Panc1 (cell line): ENCODE results near the gene FIGN. TPM values are rescaled to one million over a fixed set of nuclear protein-coding genes. Genes with fewer than 3 reads are reported as not detected.

ENCODE experiments used
- ATAC-seq: fragments of 200-7000 bp; cut with Tn5 transposase; 2 replicates; pipeline ENCODE4 v1.9.1; 2020; ENCODE audit warnings: mild to moderate bottlenecking, moderate library complexity
- BruUV-seq: library from RNA; stranded (reverse); fragments of 400-500 nt; replicated peaks from 2 replicates; lab custom pipeline; 2021; lab: Mats Ljungman, UMichigan
- CTCF ChIA-PET: fragments of 300-600 bp; sonication (Branson Sonifier 250); formaldehyde crosslinking; loops from one replicate; lab custom pipeline; 2022; ENCODE audit warnings: antibody characterized with exemption; lab: Charles Lee
- POLR2A ChIA-PET: fragments of 300-600 bp; sonication (Branson Sonifier 250); formaldehyde crosslinking; loops from one replicate; lab custom pipeline; 2022; ENCODE audit warnings: antibody characterized with exemption; lab: Charles Lee
- DNase-seq: peaks from one replicate; pipeline ENCODE4 v3.0.0-alpha.2; 2010; ENCODE audit warnings: low read depth, low spot score
- H3K27ac ChIP-seq: 2 replicates; pipeline ENCODE4 v1.5.1; 2011; ENCODE audit warnings: mild to moderate bottlenecking, low read length, inconsistent platforms
- H3K27me3 ChIP-seq: fragments of 200-500 bp; sonication (Bioruptor generic); 2 replicates; pipeline ENCODE4 v1.6.0; 2014; ENCODE audit warnings: low read length, inconsistent platforms; ENCODE audit not compliant: control insufficient read depth, insufficient read depth
- H3K36me3 ChIP-seq: fragments of 200-500 bp; sonication (Bioruptor generic); 2 replicates; pipeline ENCODE4 v1.5.1; 2014; ENCODE audit warnings: inconsistent platforms, mild to moderate bottlenecking, low read length, moderate library complexity; ENCODE audit not compliant: control insufficient read depth, insufficient read depth
- H3K4me1 ChIP-seq: 2 replicates; pipeline ENCODE4 v1.5.1; 2011; ENCODE audit warnings: inconsistent platforms, mild to moderate bottlenecking, low read length, moderate library complexity; ENCODE audit not compliant: control insufficient read depth, insufficient read depth
- H3K4me3 ChIP-seq, 2 experiments: 2 replicates each; pipeline ENCODE4 v1.5.1; 2011 to 2012; ENCODE audit warnings: low read depth in 2 of 2, low read length in 2 of 2, mild to moderate bottlenecking in 2 of 2, inconsistent platforms in 1 of 2, moderate library complexity in 1 of 2
- H3K9me3 ChIP-seq: fragments of 200-500 bp; sonication (Bioruptor generic); 2 replicates; pipeline ENCODE4 v1.5.1; 2014; ENCODE audit warnings: low read depth, mild to moderate bottlenecking, inconsistent platforms, low read length, moderate library complexity; ENCODE audit not compliant: control insufficient read depth, insufficient read depth
- POLR2AphosphoS5 ChIP-seq: IDR thresholded peaks from 2 replicates; pipeline ENCODE4 v1.6.1; 2012; ENCODE audit warnings: mild to moderate bottlenecking, low read depth, low read length, moderate library complexity
- SIN3A ChIP-seq: IDR thresholded peaks from 2 replicates; pipeline ENCODE4 v1.6.1; 2012; ENCODE audit warnings: low read depth, mild to moderate bottlenecking, low read length, moderate library complexity, borderline replicate concordance; ENCODE audit not compliant: insufficient read depth
- TCF7L2 ChIP-seq: IDR thresholded peaks from 2 replicates; pipeline ENCODE4 v1.6.1; 2011; ENCODE audit warnings: mild to moderate bottlenecking, low read depth, low read length, inconsistent platforms
- in situ Hi-C: cut with HindIII; loops from 2 replicates; pipeline ENCODE4 v1.10.0; 2016; ENCODE audit warnings: low sequenced_read_pairs, low pct_unique_long_range_greater_than_20kb
- intact Hi-C: fragments of 100-400 bp; cut with micrococcal nuclease; formaldehyde crosslinking; loops from one replicate; pipeline ENCODE4 v1.10.0; 2022; ENCODE audit not compliant: unreplicated experiment
- total RNA-seq: library from RNA; stranded (reverse); gene quantifications from one replicate; pipeline ENCODE4 v1.2.1, GENCODE V29; 2021; ENCODE audit not compliant: unreplicated experiment
- TF ChIP-seq, protein P1 (sequence below), 2 experiments: IDR thresholded peaks; 2 replicates each; pipeline ENCODE4 v1.6.1; 2011 to 2012; ENCODE audit warnings: low read depth in 2 of 2, control low read depth in 1 of 2, low read length in 1 of 2, mild to moderate bottlenecking in 1 of 2, moderate library complexity in 1 of 2; ENCODE audit not compliant: insufficient read depth in 1 of 2
- TF ChIP-seq, protein P2 (sequence below): fragments of 450-650 bp; IDR thresholded peaks from 2 replicates; pipeline ENCODE4 v1.5.1; 2017; ENCODE audit warnings: mild to moderate bottlenecking

FIGN gene
- total RNA-seq, 1 experiment from 2014 or later, result 19.5 TPM

DNA sequence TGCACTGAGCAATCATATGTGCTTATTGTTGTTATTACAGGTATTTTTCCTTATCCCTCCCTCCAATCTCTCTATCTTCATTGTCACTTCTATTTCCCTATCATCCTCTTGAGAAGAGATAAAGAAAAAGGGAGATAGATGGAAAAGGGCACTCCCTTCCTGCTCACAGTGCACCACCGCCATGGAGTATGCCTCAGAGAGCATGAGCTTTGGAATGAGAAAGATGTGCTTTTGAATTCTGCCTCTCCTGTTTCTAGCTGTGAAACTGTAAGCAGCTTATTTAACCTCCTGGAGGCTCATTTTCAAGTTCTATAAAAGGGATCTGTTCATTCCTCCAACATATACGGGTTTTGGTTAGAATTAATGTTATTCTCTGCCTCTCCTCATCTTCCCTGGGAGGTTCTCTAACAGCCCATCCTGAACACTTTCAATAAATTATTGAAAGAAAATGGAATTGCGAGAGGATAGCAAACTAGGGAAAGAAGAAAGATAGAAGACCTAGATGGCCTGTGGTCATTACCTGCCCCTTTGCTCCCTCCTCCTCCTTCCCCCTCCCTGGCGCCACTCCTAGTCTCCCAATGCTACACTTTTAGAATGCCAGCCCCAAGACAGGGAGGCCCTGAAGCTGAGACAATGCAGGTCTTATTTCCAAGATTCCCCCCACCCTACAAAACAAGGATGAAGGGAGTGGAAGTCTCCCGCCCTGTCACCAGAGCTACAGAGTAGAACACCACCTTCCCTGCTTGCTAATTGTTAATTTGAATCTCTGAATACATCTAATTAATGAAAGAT lies 37.8 kb downstream of the FIGN start:
- Histone ChIP-seq H3K9me3 (no peaks in the 10 kb centered on the region), H3K36me3 (no peaks in the 10 kb centered on the region), H3K4me3 (no peak overlapping the region), H3K27me3 (no peaks in the 10 kb centered on the region), H3K27ac (no peak overlapping the region), H3K4me1 (no peaks in the 10 kb centered on the region)
- intact Hi-C loops, result no loop called here
- in situ Hi-C loops, result no loop called here
- ChIA-PET POLR2A (no interaction called here), CTCF (no interaction called here)
- DNase-seq (no peak), ATAC-seq (no peak)
- BruUV-seq, result no TSS peak
- no peak for TF ChIP-seq TCF7L2
- TF ChIP-seq, protein P1, sequence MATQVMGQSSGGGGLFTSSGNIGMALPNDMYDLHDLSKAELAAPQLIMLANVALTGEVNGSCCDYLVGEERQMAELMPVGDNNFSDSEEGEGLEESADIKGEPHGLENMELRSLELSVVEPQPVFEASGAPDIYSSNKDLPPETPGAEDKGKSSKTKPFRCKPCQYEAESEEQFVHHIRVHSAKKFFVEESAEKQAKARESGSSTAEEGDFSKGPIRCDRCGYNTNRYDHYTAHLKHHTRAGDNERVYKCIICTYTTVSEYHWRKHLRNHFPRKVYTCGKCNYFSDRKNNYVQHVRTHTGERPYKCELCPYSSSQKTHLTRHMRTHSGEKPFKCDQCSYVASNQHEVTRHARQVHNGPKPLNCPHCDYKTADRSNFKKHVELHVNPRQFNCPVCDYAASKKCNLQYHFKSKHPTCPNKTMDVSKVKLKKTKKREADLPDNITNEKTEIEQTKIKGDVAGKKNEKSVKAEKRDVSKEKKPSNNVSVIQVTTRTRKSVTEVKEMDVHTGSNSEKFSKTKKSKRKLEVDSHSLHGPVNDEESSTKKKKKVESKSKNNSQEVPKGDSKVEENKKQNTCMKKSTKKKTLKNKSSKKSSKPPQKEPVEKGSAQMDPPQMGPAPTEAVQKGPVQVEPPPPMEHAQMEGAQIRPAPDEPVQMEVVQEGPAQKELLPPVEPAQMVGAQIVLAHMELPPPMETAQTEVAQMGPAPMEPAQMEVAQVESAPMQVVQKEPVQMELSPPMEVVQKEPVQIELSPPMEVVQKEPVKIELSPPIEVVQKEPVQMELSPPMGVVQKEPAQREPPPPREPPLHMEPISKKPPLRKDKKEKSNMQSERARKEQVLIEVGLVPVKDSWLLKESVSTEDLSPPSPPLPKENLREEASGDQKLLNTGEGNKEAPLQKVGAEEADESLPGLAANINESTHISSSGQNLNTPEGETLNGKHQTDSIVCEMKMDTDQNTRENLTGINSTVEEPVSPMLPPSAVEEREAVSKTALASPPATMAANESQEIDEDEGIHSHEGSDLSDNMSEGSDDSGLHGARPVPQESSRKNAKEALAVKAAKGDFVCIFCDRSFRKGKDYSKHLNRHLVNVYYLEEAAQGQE (IDR thresholded peaks at IDR 0.05; ENCODE audit: insufficient read depth in 1 of 2, low read depth in 2 of 2, low read length in 1 of 2), result no peak
- TF ChIP-seq, protein P2, sequence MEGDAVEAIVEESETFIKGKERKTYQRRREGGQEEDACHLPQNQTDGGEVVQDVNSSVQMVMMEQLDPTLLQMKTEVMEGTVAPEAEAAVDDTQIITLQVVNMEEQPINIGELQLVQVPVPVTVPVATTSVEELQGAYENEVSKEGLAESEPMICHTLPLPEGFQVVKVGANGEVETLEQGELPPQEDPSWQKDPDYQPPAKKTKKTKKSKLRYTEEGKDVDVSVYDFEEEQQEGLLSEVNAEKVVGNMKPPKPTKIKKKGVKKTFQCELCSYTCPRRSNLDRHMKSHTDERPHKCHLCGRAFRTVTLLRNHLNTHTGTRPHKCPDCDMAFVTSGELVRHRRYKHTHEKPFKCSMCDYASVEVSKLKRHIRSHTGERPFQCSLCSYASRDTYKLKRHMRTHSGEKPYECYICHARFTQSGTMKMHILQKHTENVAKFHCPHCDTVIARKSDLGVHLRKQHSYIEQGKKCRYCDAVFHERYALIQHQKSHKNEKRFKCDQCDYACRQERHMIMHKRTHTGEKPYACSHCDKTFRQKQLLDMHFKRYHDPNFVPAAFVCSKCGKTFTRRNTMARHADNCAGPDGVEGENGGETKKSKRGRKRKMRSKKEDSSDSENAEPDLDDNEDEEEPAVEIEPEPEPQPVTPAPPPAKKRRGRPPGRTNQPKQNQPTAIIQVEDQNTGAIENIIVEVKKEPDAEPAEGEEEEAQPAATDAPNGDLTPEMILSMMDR, result no peak
- no peak for TF ChIP-seq SIN3A
- no peak for TF ChIP-seq POLR2AphosphoS5

DNA sequence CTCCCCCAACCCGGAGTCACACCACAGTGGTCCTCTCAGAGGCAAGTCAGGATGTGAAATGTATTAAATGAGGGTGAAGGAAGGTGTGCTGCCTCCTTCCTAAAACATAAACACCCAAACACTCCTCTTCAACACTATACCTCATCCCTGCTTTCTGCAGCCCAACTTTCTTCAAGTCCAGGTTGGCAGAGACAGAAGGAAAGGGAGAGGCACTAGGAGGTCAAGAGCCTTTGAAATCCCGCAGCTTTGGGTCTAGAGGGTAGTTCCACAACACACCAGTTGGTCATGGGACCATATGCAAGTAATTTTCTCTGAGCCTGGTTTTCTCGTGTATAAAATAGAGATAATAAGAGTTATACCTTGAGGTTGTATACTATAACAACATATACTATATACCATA lies 38.4 kb downstream of the FIGN start:
- ATAC-seq (no peak), DNase-seq (no peak)
- Histone ChIP-seq H3K27me3 (no peaks in the 10 kb centered on the region), H3K27ac (no peak overlapping the region), H3K4me1 (no peaks in the 10 kb centered on the region), H3K4me3 (no peak overlapping the region), H3K36me3 (no peaks in the 10 kb centered on the region), H3K9me3 (no peaks in the 10 kb centered on the region)
- no TSS peak for BruUV-seq
- no peak for TF ChIP-seq SIN3A
- TF ChIP-seq, protein P1 (IDR thresholded peaks at IDR 0.05; ENCODE audit: insufficient read depth in 1 of 2, low read depth in 2 of 2, low read length in 1 of 2), result no peak
- no peak for TF ChIP-seq TCF7L2
- TF ChIP-seq POLR2AphosphoS5, result no peak
- TF ChIP-seq, protein P2, result no peak
- in situ Hi-C loops (no loop called here), intact Hi-C loops (no loop called here)
- ChIA-PET POLR2A (no interaction called here), CTCF (no interaction called here)
